NCI-H1694 treated with DMSO at 0.1 percent for 48 hours (cell line): ENCODE measurements around the gene SGMS1.

Experiments
- DNase-seq: peaks from one replicate; lab custom pipeline; 2025; lab: John Stamatoyannopoulos, UW

Gene SGMS1

DNA sequence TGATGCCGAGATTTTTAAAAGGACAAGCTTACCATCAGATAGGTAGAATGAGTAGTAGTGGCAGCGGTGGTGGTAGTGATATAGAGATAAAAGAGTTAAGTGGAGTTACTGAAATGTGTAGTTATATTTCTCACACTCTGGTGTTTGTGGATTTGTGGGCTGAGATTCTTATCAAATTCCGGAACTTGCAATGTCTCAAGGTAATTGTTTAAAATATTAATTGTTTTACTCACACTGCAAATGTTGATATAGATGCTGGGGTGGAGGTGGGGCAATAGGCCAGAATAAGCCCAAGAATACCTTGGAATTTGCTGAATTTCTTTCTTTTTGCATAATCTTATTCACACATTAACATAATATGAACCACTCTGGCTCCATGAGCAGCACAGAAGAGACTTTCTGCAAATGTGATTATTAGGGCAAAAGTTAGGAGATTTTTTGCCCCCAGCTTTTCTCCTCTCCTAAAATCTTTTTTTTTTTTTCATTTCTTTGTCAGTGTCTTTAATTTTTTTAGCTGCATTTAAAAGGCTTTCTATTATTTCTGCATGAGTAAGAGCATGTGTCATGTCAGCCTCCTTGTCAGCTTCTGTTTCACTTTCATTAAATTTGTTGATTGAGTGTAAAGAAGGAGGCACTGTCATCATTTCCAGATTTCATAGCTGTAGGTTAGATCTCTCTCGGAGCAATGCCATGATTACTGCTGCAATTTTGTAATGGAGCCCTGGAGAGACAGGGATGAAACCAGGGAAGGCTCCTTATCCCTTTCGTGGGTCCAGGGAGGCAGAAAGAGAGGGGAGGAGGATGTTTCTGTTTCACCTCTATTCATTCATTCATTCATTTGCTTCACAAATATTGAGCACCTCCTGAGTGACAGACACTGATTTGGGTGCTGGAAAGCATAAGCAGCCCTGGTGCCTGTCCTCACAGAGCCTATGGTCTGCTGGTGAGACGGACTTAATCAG is 13.1 kb upstream of the SGMS1 start:
- no peak for DNase-seq

DNA sequence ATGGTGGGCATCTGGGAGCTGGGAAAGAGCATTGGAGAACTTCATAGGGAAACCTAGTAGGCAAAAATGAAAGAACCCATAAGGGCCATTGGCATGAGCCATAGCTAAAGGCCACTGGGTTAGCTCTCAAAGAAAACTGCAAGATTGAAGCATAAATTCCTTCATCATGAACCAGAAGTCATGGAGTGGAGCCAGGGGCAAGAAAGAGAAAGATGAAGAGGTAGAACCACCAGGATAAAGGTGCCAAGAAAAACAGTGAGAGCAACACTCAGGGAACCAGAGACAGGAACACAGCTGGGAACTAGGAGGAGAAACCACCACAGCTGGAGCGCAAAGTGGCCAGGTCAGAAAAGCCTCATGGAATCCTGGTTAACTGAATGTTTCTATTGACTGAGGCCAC is 11.5 kb upstream of the SGMS1 start:
- DNase-seq, result no peak

DNA sequence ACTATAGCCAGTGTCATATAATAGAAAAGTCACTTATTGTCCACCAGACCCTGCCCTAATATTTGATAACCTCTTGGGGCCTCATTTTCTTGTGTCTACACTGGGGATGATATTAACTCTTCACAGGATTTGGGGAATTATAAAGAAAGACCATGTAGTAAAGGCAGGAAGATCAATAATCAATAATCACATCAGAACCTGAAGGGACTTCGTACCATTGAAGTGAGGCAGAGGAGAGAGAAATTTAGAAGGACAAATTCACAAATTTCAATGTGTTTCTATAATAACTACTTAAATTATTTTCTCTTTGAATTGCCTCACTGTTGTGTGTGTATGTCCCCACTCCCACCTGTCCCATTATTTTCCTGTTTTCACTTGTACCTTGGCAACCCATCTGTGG is 10.7 kb upstream of the SGMS1 start:
- peak; percentile 14 for DNase-seq

DNA sequence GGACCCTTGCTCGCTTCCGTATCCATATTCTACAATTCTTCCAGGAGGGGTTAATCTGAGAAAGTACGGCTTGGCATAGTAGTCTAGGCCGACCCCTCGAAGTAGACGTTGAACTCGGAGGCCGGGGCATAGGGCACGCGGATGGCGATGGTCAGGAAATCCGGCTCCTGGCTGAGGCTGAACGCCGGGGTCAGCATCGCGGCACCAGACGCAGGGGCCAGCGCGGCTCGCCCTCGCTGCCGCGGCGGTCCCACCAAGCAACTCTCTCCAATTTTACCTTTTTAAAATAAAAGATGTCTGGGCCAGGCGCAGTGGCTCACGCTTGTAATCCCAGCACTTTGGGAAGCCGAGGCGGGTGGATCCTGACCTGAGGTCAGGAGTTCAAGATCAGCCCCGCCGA is 7.3 kb upstream of the SGMS1 start:
- no peak for DNase-seq

DNA sequence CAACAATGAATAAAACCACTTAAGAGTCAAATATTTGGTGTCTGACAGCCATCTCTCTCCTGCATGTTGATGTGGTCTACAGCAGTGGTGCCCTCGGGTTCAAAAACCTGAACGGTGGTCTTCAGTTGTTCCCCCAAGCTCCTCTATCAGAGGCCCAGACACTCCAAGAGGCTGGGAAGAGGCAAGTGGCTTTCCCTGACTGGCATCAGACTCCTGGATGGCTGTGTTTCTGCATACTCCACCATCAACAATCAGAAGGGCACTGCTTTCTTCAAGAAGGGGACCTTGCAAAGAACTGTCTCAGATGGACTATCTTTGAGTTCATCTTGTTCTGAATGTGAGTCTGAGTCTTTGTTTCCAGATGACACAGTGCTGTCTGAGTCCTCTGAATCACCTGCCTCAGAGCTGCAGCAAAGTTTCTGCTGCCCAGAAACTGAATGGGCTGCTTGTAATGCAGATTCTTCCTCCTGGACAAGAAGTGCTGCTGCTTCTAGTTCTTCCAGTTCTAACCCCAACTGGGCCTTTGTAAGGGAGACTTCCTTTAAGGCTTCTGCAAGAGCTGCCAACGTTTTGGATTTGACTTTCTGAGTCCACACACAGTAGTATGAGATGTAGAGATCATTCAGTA is 5.9 kb upstream of the SGMS1 start:
- no peak for DNase-seq

DNA sequence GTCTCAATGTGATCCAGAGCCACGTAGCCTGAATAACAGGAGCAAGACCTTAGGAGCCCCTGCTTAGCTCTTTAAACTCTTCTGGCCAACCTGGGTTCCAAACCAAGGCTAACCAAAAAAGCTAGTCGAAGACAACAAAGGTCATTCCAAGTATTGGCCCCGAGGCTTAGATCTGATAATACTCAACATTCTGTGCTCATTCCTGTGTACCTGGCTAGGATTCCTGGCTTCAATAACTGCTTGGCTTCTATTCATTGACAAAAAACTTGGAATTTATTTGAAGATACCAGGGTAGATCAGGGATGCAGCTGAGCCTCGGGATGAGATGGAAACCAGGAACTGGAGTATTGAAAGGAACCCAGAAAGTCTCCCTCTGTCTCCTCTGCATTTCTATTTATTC is 4.1 kb upstream of the SGMS1 start:
- no peak for DNase-seq

DNA sequence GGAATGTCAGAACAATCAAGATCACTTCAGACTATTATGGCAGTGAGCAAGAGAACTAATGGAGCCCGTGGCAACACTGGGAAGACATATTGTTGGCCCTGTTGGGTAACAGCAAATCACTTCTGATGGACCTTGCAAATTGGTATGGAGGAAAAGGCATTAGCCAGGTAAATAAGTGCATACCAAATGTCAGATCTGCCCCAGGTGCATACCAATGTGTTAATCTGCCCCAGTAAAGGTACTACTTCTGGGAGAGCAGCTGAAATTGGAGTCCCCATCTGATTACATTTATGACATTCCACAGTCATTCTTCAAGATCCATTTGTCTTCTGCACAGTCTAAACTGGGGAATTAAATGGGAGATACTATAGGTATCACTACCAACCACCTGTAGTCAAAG is 3.7 kb upstream of the SGMS1 start:
- no peak for DNase-seq

DNA sequence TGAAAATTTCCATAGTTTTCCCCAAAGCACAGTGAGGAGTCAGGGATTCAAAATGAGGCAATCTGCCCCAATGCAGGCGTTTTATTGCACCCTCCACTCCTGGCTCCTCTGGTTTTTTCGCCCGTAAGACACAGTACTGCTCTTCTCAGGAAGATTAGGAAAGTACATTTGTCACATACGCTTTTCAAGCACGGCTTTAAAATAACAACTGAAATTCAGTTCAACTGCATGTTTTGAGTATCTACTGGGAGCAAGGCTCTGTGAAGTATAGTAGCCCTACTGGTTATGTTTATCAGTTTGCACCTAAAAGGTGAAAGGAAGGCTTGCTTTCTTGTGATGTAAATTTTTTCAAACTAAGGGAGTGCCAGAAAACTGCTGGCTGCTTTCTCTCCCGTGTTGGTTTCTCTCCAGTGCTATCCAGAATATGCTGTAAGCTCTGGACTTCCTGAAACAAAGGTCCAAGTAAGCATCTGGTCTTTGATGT is 1.9 kb upstream of the SGMS1 start:
- peak; percentile 44 for DNase-seq

DNA sequence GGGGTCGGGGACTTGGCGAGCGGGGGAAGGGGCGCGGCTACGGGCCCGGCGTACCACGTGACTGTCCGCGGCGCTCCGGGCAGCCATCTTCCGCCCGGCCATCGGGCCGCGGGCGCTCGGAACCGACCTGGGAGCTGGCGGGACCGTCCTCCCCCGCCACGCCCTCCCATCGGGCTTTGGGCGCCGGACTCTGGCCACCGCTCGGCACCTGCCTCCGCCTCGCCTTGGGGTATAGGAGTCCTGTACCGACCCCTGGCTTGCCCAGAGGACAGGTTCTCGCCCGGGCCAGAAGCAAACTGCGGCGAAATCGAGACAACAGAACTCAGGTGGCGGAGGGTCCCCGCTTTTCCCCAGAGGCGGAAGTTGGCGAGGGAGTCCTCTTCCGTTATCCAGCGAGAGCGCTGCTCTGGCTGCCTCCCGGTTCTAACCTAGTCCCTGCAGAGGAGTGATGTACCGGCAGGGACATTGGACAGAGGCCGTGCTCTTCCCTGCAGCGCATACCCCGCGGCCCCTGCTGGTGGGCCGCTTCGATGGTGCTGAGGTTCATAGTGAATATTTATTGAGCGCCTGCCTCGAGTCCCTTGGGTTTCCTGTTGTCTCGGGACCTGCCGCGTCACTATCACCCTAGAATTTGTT is 1.2 kb upstream of the SGMS1 start:
- DNase-seq, result peak; percentile 60

DNA sequence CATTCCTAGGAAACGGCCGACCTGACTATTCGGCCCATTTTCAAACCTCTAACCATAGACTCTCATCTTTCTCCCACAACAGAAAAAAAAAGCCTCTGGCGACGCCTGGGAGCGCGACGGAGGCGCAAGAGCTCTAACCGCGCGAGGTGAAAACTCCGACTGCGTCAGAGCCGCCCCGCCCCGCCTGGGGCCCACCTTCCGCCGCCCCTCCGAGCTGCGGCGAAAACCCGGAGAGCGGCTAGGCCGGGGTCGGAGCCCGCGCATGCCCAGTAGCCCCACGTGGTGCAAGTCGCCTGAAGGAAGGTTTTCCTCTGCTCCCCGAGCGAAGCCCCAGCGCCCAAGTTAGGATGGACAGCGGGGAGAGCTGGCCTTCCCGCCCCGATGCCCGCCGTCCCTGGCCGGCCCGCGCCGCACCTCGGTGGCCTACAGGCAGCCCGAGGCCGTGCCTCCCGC is 683 bp upstream of the SGMS1 start:
- DNase-seq, result peak; percentile 84

DNA sequence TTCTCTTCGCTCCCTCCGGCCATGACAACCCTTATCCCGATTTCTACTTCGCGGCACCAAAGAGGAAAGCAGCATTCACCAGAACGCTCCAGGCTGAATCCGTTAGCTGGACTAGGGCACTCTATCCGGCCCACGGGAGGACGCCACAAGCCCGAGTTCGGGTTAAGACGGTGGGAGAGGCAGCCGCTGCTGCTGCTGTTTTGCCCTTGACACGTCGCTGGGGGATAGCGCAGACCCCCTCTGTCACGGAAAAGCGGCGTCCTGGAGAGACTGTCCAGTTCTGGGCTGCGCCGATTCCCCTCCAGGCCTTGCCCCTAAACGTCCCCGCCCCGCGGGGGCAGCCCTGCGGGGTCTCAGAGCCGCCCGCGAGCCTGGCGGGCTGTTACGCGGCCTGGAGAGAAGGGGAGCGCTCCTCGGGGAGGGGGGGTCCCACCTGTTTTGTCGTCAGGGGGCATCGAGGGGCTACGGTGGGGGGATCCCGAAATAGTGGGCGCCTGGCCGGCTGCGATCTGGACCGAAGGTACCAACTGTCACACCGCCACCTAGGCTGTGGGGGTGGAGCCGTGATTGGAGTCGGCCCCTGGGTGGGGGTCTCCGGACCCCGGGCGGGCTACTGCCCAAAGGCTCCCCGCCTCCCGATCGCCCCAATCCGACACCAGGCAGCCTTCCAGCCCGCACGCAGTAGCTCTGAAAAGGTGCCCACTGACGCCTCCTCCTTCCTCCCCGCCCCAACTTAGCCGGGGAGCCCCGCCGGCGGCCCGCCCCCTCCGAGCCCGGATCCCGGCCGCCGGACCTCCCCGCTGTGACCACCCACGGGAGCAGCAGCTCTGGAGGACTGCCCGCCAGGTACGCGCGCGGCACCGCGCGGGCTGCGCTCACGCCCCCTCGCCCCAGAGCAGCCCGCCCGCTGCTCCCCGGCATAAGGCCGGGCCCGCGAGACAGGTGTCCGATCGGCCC is 772 bp downstream of the SGMS1 start:
- DNase-seq, result no peak

DNA sequence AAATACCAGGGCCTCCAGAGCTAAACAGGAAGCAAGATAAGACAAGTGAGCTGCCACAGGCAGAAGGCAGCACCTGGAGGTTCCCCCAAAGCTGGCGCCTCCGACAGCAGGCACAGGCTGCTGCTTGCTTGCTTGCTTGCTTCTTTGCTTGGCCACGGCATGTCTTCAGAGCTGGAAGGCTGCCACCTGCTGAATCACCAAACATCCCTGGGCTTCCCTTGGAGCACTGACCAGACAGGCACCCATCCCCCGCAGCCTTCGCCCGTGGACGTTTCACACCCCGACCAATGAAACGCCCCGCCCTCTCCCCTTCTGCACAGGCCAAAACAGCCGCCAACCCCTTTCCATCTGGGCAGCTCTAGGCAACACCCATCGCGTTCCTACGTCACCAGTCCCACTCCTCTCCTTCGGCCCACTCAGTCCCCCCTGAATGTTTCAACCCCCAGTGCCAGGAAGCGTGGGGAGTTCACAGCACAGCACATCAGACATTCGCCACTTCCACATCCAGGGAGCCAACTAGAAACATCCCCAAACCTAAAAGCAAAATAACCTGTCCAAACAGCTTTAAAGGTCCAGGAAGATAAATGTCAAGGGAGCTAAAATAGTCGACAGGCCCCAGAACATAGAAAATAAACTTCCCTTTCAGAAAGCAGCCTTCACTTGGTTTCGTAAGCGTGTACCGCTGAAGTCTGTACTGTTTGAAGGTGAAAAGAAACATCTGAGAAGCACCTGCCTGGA is 1.6 kb downstream of the SGMS1 start:
- DNase-seq, result peak; percentile 39

DNA sequence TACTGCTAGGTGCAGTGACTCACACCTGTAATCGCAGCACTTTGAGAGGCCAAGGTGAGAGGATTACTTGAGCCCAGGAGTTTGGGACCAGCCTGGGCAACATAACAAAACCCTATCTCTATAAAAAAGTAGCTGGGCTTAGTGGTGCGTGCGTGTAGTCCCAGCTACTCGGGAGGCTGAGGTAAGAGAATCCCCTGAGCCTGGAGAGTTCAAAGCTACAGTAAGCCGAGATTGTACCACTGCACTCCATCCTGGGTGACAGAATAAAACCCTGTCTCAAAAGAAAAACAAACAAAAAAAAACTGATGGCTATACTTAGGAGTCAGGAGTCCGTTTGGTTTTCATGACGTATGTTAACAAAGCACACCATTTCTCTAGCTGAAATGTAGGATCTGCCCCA is 2.9 kb downstream of the SGMS1 start:
- no peak for DNase-seq

DNA sequence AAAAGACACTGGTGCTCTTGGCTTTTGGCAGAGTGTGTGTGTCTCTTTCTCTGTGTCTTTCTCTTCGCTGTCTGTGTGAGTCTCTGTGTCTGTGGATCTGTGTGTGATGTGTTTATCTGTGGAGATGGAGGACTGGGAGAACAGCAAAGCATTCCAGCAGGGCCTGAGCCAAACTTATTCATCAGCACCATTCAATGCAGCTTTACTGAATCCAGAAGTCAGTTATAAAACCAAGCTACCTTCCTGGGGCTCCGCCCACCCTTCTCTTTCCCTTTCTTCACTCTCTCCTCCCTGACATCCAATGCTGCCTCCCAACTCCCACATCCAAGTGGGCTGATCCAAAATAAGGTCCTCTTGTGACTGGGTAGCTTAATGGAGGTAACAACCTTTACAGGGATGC is 3.9 kb downstream of the SGMS1 start:
- DNase-seq, result no peak

DNA sequence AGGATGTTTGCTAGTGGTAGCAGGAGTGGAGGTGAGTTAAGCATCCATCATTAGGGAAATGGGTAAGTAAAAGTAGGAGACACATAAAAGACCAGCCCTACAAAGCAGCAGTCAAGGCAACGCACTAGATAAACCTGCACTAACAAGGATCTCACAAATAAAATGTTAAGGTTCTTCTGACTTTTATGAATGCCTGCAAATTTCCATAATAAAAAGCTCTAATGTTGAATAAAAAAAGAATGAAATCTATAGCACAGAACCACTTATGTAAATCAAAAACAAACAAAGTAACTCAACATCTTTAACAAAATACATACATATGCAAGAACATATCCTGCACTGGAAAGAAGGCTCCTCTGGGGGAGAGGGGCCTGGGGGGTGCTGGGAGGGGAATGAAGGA is 4.6 kb downstream of the SGMS1 start:
- DNase-seq, result no peak

DNA sequence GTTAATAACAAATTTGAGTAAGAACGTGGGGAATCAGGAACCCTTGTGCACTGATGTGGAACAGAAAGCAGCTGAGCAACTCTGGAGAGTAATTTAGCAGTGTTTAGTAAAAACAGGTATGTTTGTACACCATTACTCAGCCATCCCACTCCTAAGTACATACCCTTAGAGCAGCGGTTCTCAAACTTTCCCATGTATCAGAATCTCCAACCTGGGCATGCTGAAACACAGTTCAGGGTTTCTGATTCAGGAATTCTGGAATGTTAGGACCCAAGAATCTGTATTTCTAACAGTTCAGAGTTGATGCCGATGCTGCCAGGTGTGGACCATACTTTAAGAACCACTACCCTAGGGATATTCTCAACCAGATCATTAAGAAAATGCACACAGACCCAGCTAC is 5.1 kb downstream of the SGMS1 start:
- DNase-seq, result no peak

DNA sequence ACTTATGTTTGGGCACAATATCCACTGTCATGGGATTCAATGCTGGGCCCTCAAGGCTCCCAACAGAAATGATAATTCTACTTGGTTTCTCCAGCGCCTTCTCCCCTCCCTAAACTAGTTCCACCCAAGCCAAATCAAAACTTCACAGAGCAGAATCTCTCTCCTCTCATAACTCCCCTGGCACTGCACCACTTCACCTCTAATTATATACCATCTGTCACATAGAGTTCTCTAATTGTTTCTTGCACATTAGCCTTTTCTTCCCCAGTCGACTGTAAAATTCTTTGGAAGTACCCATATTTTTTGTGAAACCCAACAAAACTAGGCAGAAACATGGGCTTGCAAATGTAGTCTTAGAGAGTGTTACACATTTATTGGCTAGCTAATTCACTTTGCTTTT is 8.1 kb downstream of the SGMS1 start:
- peak; percentile 75 for DNase-seq

DNA sequence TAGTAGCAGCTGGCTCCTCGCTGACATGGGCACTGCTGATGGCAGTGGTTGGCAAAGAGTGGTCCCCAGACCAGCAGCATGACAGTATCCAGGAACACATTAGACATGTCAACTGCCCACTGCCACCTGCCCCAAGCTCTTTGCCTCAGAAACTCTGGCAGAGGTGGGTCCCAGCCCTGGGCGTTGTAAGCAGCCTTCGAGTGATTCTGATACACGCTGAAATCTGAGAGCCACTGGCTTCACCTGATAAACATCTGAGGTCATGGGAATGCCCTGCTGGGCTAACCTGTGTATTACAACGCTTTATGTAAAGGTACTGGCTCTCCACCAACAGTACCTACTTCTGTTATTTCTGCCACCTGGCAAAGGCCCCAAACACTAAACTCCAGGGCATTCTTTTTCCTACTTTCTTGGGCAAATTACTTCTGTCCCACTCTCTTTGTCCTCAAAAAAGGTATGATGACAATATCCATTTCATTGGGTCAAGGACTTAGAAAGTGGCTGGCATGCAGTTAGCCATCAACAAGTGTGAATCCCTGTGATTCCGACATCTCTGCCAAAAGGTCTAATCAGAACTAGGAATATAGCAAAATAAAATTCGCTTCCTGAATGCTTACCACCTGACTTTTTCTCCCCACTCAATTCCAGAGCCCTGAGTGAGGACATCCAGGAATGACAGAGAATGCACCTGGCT is 9.2 kb downstream of the SGMS1 start:
- DNase-seq, result no peak

DNA sequence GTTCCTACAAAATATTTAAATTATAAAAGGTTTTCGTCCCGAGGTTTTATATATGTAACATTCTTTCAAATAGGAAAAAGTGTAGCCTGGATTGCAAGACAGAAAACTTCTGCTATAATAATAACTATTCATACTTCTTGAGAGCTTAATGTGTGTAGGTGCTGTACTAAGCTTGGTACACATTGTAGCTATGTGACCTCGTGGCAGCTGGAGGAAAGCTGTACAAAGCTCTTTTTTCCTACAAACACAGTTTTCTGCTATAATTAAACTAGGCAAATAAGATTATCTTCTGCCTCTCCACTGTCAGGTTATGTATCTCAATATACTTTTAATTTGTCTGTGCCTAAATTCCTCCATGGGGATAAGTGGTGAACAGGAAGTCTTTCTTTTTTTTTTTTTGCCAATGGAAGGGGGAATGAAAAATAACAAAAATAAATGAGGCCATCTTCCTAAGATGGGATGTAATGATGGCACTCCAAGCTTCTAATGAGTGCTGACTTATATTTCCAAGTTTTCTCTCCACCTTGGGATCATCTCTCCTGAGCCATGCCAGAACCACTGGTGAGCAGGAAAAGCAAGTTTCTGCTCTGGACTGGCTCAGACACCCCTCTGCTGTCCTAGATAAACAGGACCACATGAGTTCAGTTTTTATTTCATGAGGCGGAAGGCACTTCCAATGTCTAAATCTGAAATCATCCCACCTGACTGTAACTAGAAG is 9.9 kb downstream of the SGMS1 start:
- DNase-seq, result no peak

DNA sequence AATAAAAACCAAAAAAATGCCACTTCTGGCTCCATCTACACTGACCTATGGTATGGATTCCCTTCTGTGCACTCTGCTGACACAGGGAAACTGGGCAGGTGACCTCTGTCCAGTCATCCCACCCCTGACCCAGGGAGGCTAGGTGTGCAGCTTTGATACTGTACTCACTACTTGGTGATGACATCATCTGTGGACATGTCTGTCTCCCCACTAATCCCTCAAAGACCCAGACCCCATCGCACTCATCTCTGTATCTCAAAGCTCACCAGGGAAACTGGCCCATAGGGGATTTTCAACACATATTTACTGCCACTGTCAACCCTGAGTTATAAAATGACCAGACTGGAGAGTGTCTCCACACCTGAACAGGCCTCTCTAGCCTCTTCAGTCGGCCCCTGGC is 10.6 kb downstream of the SGMS1 start:
- no peak for DNase-seq
